GM18909 (cell line): Measurements from ENCODE around the gene C12orf60.

Experiments
- ATAC-seq: cut with Tn5 transposase; IDR thresholded peaks from one replicate; pipeline ENCODE4 v1.9.1; 2021; ENCODE audit warnings: mild to moderate bottlenecking; ENCODE audit not compliant: unreplicated experiment, poor library complexity

The C12orf60 gene

DNA sequence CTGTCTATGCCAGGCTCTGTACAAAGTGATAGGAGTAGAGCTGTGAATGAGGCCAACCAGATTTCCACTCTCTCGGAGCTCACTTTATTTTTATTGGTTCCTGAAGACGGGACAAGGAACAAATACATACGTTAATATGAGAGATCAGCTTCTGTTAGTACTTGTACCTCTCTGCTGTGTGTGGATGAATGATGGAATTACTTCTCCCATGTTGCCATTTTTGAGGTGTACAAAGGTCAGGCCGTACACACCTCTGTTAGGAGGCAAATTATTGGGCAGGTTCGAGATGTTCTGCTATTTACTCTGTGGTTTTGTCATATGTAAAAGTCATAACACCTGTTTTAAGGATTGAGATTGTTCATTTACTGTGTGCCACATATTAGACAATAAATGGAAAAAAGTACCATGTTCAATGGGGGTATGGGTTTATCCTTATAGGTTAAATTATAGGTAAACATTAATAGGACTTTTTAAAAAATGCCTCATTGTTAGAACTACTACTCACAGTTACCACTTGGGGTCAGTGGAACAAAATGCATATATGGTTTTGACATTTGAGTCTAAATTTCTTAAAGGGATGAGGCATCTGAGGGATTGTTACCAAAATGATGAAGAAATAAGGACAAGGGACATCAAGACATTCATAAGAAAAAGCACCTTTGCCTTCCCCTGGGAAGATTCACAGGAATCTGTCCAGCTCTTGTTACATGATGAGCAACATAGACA lies 27.1 kb upstream of the C12orf60 start:
- ATAC-seq = no peak

DNA sequence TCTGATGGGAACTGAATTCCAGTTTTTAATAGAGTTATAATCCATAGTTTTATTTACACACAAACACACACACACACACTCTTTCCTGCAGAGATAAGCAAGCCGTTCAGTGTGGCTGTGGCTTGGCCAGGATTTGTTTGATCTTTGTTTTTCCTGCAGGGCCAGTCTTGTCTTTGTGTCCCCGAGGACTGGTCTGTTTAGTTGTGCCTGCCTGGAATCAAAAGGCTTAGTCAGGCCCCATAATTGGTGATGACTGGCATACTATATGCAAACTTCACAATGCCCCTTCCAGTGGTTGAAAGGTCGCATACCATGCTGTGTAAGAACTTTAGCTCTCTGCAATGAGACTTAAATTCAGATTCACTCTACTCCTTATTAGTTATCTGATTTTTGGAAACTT lies 26.2 kb upstream of the C12orf60 start:
- no peak for ATAC-seq

DNA sequence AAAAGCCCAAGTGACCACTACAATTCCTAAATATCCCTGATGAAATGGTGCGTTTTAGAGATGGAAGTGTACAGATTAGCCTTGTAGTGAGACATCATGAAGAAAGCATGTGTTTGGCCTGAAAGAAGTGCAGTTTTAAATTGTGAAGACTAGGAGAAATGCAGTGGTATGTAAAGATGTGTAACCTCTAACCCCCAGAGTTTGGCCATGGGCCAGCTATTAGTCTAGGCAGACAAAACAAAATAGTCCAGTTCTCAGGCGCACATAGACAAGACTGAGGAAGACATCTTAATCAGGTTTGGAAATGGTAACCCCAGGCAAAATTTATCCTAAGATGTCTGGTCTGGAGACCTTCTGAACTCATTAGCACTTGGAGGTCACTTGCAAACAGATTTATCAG lies 23.6 kb upstream of the C12orf60 start:
- ATAC-seq = no peak

DNA sequence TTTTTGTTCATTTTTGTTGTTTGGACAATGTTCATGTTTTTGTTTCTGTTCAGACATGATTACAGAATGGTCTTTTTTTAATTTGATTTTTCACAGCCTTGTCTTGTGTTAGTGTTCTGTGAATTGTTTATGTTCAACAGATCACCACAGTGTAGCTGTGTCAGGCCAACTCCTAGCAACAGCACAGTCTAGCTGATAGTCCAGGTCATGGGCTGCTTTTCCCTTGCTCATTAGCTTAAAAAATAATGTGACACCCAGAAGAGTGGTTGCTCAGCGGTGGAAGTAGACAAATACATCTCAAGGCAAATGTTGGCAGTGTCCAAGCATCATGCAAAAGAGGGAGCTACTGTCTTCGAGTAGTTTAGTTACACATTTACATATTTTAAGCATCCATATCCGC lies 22.6 kb upstream of the C12orf60 start:
- ATAC-seq = no peak

DNA sequence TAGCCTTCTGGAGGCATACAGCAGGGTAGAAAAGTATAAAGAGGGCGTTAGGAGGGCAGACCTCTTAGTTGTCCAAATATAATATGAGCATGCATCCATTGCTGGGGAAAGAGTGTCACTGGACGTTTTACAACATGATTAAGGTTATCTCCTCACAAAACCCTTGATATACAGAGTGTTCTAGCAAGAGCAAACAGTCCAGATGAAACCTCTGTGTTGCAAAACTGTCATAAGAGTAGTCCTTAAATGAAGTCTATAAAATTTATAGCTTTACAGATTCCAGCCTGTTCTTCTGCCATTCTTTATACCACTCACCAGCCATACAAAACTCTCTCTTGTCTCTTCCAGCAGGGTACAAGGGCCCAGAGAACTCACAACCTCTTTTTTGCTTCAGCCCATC lies 21.9 kb upstream of the C12orf60 start:
- no peak for ATAC-seq

DNA sequence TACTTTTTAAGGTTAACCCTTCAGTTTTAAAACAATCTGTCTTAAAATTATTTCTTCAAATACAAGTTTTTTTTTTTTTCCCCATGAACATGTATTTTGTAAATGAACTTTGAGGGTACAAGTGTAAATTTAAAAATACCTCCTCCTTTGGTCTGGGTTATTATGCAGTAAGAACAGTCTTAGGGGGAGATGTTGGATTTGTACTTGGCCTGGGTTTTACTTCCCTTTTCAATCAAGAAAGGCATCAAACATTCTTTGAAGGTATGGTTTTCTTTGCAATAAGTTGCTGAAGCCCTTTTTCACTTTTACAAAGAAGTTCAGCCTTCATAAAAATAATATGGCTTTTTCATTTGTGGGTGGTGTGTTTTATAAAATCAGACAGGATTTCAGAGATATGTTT lies 20.7 kb upstream of the C12orf60 start:
- ATAC-seq = no peak

DNA sequence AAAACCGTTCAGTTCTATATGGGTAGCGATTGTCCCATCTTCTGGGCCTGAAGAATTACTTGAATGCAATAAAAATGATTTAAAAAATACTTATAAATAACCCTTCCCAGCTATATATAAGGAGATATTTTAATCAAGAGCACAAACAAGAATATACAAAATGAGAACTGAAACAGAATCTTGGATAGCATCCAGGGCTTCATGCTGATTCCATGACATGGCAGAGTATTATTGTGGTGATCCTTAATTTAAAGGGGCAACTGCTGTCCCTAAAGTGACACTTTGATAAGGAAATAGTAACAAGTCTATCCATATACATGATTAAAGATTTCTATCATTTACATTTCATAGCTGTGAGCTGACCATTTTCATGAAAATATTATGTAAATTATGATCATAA lies 19.0 kb upstream of the C12orf60 start:
- ATAC-seq = no peak

DNA sequence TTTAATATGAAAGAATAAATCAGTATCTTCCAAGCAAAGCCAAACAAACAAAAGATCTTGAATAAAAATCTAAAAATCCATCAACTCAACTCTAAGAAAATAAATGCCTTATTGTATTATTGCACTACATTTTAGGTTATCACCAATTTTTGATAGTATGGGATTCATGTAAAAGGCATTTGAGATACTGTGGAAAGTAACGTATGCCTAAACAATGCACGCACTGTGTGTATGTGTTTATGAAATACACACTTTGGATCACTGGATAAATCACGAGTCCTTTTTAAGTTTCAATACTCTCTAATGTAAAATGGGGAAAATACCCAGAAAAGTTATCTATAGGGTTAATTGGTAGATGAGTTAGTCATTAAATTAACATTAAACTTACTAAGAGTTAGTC lies 17.9 kb upstream of the C12orf60 start:
- ATAC-seq = no peak

DNA sequence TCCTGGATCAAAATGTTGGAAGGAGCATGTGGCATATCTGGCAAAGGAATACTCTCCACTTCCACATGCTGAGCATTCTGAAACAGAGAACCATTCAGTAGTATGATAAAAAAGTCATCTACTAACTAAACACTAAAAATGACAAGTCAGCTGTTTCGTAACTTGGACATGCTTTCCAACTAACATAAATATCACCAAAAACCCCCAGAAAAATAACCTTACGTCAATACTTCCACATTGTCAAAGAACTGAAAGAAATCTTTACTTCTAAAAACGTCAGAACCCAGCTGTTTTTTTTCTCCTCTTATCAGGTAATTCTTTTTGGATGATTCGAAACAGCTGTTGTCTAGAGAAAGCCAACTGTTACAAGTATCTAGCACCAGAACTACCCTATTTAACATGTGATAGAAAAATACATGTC lies 8.4 kb upstream of the C12orf60 start:
- ATAC-seq = no peak

DNA sequence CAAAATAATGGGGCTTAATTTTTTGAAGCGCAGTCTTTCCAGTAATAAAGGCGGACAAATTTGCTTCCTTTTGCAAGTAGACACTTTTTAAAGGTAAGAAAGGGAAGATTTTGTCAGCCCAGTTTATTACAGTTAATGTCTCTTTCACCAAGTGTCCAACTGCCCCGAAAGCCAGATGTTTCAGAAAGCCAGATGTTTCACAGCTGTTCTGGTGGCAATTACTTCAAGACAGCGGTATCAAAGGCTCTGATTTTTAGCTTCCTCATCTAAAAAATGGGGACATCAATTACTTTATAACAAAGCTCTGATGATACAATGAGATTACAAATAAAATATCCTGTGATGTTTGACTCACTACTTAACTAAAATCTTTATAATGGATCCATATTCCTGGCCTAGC lies 1.2 kb upstream of the C12orf60 start:
- no peak for ATAC-seq

DNA sequence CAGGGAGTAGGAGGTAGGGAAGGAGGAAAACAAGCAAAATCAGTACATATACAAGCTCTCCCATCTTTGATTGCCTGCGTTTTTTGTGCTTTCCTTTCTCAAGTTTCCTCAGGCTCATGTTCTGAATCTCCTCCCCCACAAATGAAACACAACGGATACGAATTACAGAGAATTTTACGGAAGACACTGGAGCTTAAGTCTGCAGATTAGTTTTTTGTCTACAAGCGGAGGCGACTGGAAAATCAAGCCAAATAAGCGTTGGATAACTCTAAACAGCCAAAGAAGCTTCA lies 804 bp upstream of the C12orf60 start:
- ATAC-seq = no peak

DNA sequence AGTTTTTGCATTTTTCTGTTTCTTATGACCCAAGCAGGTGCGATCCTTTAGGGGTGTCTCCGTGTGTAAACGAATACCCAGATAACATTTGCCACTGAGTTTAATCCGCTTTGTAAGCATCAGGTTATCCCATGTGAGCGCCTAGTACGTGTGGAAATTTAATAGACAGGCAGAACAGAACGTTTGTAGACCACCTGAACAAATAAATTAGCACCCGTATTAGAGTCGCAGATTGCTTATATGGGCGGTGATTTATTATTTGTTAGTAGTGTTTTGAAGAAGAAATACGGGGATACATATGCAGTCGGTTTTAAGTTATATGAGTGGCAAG lies 325 bp downstream of the C12orf60 start:
- peak; percentile 17 for ATAC-seq

DNA sequence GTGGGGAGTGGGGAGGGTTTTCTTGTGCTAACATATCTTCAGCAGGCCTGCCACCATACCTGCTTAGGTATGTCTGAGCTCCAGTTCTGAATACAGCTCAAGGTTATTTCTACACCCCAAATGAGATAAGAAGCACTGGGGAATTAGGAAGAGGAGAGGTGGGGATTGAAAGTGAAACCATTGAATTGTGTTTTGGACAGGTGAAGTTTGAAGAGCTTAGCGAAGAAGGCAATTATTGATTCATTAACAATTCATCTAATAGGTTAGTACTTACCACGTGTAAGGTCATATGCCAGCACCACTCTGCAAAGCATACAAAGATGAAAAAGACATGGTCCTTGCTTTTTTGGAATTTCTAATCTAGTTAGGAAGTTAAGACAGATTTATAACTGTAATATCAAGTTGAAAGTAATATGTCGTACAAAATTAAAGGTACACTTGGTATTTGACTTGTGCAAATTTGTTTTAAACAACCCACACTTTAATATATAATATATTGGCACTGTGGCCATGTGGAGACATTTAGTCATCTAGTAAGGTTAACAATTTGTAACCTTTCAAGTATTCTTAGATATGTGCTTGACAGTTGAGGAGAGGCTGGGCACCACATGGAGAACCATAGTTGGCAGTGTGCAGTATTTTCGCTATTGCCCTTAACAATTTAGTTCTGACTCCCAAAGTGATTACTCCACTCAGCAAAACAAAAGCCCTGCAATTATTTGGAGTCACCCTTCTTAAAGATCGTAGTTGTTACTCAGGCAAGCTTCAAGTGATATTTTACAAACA lies 6.9 kb downstream of the C12orf60 start:
- no peak for ATAC-seq

DNA sequence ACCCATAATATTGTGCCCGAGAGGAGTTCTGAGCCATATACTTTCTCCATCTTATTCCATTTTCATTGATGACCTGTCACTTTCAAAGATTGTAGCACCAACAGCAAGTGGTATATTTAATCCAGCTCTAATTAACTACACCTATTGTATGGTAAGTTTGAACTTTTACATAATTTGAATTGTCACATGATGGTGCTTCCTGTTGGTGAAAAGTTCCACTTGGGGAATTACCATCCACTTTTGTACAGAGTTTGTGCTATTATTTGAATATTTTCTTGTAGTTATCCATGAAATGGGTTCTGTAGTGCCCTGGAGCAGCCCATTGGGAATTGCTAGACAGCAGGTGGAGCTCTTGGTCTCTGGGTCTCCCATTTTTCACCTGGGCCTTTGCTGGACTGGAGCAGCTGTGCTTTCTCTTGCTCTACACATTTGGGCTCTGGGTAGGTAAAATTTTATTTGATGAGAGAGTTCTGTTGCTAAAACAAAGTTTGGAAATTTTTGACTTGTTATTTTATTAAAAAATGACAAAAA lies 7.5 kb downstream of the C12orf60 start:
- no peak for ATAC-seq

DNA sequence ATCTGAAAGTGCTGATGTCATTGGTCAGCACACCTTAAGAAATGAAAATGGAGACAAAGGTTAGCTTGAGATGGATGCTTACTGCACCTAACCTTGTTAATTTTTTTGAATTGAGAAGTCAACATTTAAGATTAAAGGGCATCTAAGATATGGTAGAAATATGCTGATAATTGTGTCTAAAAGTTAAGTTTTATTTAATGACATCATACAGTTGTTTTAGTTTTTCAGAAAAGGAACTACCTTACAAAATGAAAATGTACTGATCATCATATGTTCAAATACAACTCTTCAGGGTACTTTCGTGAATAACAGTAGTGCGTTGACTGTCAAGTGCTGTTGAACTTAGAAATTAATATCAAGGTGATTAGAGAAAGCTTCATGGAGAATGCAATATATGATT lies 8.0 kb downstream of the C12orf60 start:
- ATAC-seq = no peak

DNA sequence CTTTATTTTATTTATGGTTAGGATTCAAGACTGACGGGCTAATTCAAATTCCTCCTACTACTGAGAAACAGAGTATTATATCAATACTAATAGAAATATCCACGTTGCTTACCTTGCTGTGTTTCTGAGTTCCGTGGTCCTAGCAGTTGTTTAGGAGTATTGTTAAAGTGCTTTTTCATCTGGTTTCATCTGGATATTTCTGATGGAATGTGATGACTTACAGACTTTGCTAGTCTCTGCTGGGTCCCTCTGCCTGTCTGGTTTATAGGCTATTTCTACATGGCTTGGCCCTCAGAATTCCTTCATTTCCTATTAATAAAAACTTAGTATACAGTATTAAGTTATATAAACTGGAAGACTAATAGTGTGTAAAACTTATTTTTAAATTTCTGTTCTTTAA lies 10.5 kb downstream of the C12orf60 start, which contains the start of gene SMCO3:
TSS of gene SMCO3 (minus strand) at position 169 of the 400 bp plus-strand sequence. CDS start 7,502 bp downstream, outside the sequence.
- ATAC-seq = no peak

DNA sequence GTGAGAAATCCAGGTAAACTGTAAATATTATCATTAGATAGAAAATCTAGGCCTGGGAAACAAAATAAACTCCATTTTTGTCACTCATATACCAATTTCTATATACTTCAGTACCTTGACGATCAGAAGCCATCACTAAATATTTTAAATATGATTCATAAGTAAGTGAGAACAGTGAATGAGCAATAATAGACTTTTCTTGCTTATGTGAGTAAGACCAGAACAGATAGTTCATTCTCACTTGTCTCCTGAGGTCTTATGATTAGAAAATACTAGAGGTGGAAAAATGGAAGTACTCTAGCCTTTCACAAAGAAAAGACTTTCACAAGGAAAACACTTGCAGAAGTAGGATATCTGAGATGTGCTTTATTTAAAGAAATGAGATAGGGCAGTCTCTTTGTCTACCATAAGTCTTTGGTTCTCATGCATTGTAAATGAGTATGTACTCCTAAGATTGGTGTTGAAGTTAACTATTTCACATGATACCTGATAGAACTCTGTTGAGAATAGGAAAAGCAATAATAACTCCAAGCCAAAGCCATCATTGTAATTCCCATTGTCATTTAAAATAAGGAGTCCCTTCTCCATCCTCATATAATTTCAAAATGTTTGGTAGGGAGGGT lies 20.7 kb downstream of the C12orf60 start:
- no peak for ATAC-seq

DNA sequence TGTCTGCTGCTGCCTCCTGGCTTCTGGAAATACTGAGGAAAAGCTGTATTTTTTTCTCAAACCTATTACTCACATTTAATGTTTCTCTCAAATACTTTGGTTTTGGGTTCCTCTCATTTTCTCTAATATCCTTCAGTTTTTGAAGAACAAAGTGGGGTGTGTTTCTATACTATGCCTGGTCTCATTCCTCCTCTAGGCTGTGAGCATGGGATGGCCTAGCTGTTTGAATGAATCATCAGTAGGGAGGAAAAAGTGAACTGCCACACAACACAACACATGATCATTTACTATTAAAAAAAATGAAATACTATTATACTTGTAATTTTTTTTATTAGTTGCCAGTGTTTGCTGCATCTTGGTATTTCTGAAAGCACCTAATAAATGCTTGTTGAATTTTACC lies 21.8 kb downstream of the C12orf60 start:
- no peak for ATAC-seq

DNA sequence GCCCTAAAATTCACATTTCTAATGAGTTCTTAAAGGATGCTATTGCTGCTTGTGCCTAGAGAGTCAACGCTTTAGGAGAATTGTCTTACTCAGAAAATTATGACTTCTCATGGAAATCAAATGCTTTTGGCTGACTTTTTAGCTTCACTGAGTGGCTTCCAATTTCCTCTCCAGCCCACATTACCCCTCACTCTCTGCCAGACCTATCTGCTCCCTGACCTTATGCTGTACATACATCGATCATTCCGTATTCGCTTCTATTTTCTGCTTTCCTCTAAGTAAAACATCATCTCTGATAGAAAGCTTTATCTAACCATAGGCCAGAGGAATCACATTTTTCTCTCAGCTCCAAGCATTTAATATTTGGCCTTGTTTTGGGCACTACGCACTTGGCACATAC lies 23.0 kb downstream of the C12orf60 start:
- no peak for ATAC-seq

DNA sequence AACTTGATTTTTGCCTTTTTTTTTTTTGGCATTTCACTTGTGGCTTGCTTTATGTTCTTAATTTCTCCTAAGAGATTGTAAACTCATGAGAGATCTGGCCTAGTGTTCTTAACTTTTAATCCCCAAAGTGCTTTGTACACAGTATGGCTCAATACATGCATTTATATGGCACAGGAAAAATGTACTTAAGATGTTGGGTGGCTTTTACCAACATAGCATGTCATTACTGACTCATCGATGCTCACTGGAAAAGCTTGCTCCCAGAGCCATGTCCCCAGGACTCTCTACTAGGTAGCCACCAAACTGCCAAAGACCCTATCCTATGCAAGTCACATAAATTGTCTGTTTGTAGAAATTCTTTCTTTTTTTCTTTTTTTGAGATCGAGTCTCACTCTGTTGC lies 23.6 kb downstream of the C12orf60 start:
- ATAC-seq = no peak

DNA sequence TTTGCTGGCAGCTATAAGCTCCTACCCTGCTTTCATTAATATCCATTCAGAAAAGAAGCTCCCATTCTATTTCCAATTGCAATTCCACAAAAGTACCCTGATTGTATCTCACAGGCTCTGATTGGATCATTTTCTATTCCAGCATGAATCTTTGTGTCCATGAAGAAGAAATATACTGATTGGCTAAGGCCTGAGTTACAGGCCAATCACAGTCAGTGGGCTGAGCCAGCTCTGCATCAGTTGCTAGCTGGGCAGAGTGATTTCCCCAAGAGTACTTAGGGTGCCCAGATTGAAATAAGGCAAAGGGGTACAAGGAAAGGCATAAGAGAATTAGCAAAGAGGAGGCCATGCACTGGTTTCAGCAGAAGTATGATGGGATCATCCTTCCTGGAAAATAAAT lies 25.4 kb downstream of the C12orf60 start:
- ATAC-seq = peak; percentile 84
